Memory B cell (primary cell): Measurements from ENCODE around the gene CDH2.

ENCODE experiments used
- ATAC-seq: fragments of 150-1000 bp; cut with Tn5 transposase; 2 replicates; pipeline ENCODE4 v1.10.0; 2021; ENCODE audit warnings: low read depth, mild to moderate bottlenecking, moderate library complexity
- DNase-seq, 2 donors: peaks; one replicate each; pipeline ENCODE4 v3.0.0; 2022; ENCODE audit warnings: low spot score in 2 of 2
- H3K27ac Mint-ChIP-seq: one replicate; pipeline ENCODE4 v1.8.0; 2022; ENCODE audit warnings: mild to moderate bottlenecking, moderate library complexity, mixed read lengths
- H3K27me3 Mint-ChIP-seq: one replicate; pipeline ENCODE4 v1.8.0; 2022; ENCODE audit warnings: mixed read lengths
- H3K36me3 Mint-ChIP-seq: one replicate; pipeline ENCODE4 v1.8.0; 2022; ENCODE audit warnings: mild to moderate bottlenecking, mixed read lengths
- H3K4me1 Mint-ChIP-seq: one replicate; pipeline ENCODE4 v1.8.0; 2022; ENCODE audit warnings: mixed read lengths
- H3K4me3 Mint-ChIP-seq: one replicate; pipeline ENCODE4 v1.8.0; 2022; ENCODE audit warnings: mild to moderate bottlenecking, moderate library complexity, mixed read lengths
- H3K9me3 Mint-ChIP-seq: one replicate; pipeline ENCODE4 v1.8.0; 2022; ENCODE audit warnings: mixed read lengths

The CDH2 gene

DNA sequence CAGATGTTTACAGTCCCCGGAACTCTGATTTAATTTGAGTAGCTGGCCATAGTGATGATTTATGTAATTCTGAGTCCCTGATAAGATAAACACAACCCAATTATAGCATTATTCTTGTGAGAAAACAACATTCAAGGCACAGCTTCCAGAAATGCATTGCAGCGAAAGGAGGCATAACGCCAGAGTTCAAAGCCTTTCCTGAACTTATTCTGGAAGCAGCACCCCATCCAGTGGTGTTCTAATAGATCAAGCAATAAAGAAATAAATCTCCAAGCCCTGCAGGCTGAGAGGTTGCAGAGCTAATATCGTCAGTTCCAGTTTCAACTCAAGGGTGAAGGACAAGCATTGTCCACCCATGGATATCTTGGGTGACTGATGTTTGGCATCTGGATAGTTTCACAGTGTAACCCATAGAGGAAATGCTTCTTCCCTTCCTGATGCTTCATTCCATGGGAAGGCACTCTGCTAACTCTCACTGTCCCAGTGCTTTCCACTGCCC lies 18.8 kb downstream of the CDH2 start:
- peaks cover 2% of the 10 kb centered on the region for H3K9me3 Mint-ChIP-seq
- no peaks in the 10 kb centered on the region for H3K4me1 Mint-ChIP-seq
- ATAC-seq = no peak
- no peaks in the 10 kb centered on the region for H3K36me3 Mint-ChIP-seq
- H3K4me3 Mint-ChIP-seq = no peak overlapping the region
- H3K27me3 Mint-ChIP-seq = no peaks in the 10 kb centered on the region
- no peak overlapping the region for H3K27ac Mint-ChIP-seq
- DNase-seq = no peak

DNA sequence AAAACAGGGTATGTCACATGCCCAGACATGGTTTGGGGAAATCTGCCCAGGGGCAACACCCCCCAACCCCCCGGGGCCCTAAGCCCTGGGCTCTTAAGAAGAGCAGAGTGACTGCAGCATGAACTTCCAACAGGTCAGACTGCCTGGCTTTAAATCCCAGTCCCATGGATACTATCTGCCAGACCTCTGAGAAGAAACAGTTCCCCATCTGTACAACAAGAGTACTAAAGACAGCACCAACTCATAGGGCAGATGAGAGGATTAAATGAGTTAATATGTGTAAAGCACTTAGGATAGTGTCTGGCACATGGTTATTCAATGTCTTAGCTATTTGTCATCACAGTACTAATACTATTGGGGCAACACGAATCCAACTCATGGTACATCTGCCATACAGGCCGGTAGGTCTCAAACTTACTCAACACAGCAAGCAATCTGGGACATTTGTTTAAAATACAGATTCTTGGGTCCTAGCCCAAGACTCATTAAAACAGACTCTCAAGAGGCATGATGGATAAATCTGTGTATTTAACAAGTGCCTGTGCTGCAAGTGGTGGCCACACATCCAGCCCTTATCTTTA lies 23.4 kb downstream of the CDH2 start:
- Mint-ChIP-seq H3K4me3 (no peak overlapping the region), H3K27ac (no peak overlapping the region), H3K27me3 (no peaks in the 10 kb centered on the region), H3K9me3 (peaks cover 2% of the 10 kb centered on the region), H3K4me1 (no peaks in the 10 kb centered on the region), H3K36me3 (no peaks in the 10 kb centered on the region)
- DNase-seq (no peak), ATAC-seq (no peak)

GRCh38 chr18:28152754-28153153 lies 24.2 kb downstream of the CDH2 start:
- H3K27me3 Mint-ChIP-seq = no peaks in the 10 kb centered on the region
- ATAC-seq (no peak), DNase-seq (no peak)
- no peaks in the 10 kb centered on the region for H3K4me1 Mint-ChIP-seq
- H3K36me3 Mint-ChIP-seq = no peaks in the 10 kb centered on the region
- H3K9me3 Mint-ChIP-seq = peaks cover 4% of the 10 kb centered on the region
- H3K27ac Mint-ChIP-seq = no peak overlapping the region
- no peak overlapping the region for H3K4me3 Mint-ChIP-seq

DNA sequence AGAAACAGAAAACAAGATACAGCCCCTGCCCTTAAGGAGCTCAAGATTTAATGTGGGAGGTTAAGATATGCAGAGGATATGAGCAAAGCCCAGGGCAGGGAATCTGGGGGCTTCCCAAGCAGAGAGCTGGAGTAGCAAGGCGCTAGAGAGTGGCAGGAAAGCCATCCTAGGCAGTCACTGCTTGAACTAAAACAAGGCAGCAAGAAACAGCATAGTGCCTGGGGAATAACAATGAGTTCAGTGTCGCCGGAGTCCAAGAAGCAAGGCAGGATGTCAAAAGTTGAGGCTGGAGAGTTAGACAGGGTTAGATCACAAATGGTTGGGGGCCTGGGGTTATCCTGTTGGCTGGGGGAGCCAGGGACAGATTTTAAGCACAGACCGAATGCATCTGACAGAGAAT lies 24.6 kb downstream of the CDH2 start:
- Mint-ChIP-seq H3K9me3 (peaks cover 4% of the 10 kb centered on the region), H3K27ac (no peak overlapping the region), H3K27me3 (no peaks in the 10 kb centered on the region), H3K4me1 (no peaks in the 10 kb centered on the region), H3K36me3 (no peaks in the 10 kb centered on the region), H3K4me3 (no peak overlapping the region)
- no peak for DNase-seq
- no peak for ATAC-seq

DNA sequence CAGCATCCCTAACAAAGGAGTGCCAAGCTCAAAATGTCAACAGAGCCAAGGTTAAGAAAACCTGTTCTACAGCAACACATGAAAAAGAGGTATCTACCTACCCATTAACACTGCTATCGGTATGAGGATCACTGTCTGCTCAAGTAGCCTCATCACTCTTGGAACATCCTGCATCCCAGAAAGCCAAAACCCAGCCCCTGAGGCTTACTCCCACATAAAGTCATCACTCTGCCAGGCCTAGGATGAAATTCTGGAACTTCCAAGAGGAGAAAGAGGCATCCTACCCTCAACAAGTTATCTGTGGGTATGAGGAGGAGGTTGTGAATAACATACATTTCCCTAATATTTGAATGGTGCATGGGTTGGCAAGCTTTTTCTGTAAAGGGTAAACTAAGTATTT lies 25.5 kb downstream of the CDH2 start:
- H3K27me3 Mint-ChIP-seq = no peaks in the 10 kb centered on the region
- no peak overlapping the region for H3K4me3 Mint-ChIP-seq
- no peak for ATAC-seq
- no peaks in the 10 kb centered on the region for H3K36me3 Mint-ChIP-seq
- no peak overlapping the region for H3K27ac Mint-ChIP-seq
- H3K9me3 Mint-ChIP-seq = peaks cover 4% of the 10 kb centered on the region
- H3K4me1 Mint-ChIP-seq = no peaks in the 10 kb centered on the region
- DNase-seq = no peak

DNA sequence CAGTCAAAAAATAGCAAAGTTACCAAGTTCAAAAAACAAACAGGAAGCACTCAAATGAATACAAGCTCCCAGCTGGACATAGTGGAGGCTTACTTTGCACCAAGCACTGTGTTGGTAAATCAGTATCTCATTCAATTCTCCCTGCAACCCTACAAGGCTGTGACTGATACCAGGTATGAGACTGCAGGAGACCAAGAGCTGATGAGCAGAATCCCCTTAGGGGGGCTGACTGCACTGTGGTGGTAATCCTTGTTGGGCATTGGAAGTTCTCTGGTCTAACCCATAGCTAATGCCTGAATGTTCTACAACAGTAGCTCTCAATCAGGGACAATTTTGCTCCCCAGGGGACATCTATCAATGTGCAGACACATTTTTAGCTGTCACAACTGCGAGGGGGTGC lies 26.0 kb downstream of the CDH2 start:
- no peaks in the 10 kb centered on the region for H3K4me1 Mint-ChIP-seq
- no peaks in the 10 kb centered on the region for H3K27me3 Mint-ChIP-seq
- DNase-seq (no peak), ATAC-seq (no peak)
- H3K27ac Mint-ChIP-seq = no peak overlapping the region
- H3K9me3 Mint-ChIP-seq = peaks cover 4% of the 10 kb centered on the region
- H3K36me3 Mint-ChIP-seq = no peaks in the 10 kb centered on the region
- no peak overlapping the region for H3K4me3 Mint-ChIP-seq

- Mint-ChIP-seq H3K4me3 (no peak overlapping the region), H3K27ac (no peak overlapping the region), H3K4me1 (no peaks in the 10 kb centered on the region), H3K36me3 (no peaks in the 10 kb centered on the region), H3K9me3 (peaks cover 4% of the 10 kb centered on the region), H3K27me3 (no peaks in the 10 kb centered on the region)
- ATAC-seq (no peak), DNase-seq (no peak)
Measured at GRCh38 chr18:28149810-28150420, 27.0 kb downstream of the CDH2 start.

DNA sequence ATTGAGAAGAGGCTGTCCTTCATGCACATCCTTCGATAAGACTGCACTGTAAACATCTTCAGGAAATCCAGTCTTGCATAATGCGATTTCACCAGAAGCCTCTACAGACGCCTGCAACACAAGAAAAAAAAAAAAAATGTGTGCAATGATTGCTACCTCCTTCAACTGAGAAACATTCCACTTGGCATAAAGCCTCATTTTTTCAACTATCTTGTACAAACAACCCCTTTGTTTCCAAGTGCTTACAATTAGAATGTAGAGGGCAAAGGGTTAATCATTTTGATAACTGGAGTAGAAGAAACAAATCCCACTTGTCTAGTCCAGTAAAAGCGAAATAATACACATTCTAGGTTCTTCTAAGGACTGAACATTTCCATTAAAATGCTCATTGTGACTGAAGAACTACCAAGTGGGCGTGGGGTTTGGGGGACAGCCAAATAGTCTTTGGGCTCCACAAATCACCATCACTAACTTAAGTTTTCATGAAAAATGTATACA lies 29.2 kb downstream of the CDH2 start:
- Mint-ChIP-seq H3K36me3 (no peaks in the 10 kb centered on the region), H3K4me3 (no peak overlapping the region), H3K4me1 (no peaks in the 10 kb centered on the region), H3K27ac (no peak overlapping the region), H3K9me3 (peaks cover 2% of the 10 kb centered on the region), H3K27me3 (no peaks in the 10 kb centered on the region)
- DNase-seq (no peak), ATAC-seq (no peak)

DNA sequence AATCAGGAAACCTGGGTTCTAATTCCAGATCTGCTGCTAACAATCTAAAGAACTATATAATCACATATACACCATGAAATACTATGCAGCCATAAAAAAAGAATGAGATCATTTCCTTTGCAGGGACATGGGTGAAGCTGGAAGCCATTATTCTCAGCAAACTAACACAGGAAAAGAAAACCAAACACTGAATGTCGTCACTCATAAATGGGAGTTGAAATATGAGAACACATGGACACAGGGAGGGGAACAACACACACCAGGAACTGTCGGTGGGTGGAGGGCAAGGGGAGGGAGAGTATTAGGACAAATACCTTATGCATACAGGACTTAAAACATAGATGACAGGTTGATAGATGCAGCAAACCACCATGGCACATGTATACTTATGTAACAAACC lies 33.2 kb downstream of the CDH2 start:
- H3K9me3 Mint-ChIP-seq = peaks cover 13% of the 10 kb centered on the region
- no peaks in the 10 kb centered on the region for H3K27me3 Mint-ChIP-seq
- DNase-seq (no peak), ATAC-seq (no peak)
- H3K4me1 Mint-ChIP-seq = no peaks in the 10 kb centered on the region
- no peak overlapping the region for H3K27ac Mint-ChIP-seq
- no peaks in the 10 kb centered on the region for H3K36me3 Mint-ChIP-seq
- H3K4me3 Mint-ChIP-seq = no peak overlapping the region

DNA sequence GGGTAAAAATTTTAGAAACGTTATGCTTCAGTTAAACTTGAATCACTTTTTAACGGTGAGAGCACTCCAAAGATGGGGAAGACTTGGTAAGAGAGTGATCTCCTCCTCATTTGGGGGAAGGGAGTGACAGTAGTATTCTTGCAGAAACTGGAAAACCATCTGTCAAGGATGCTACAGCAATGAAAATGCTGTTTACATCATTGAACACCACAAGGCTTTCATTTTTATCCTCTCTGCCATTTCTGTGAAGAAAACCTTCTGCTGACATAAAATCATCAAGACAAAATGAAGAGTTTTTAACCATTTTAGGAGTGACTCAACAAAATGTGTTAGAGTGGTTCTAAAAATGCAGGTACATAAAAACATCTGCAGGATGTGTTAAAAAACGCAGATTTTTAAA lies 38.1 kb downstream of the CDH2 start:
- ATAC-seq = no peak
- no peaks in the 10 kb centered on the region for H3K4me1 Mint-ChIP-seq
- H3K36me3 Mint-ChIP-seq = no peaks in the 10 kb centered on the region
- no peak for DNase-seq
- H3K4me3 Mint-ChIP-seq = no peak overlapping the region
- H3K27me3 Mint-ChIP-seq = no peaks in the 10 kb centered on the region
- peaks cover 12% of the 10 kb centered on the region for H3K9me3 Mint-ChIP-seq
- no peak overlapping the region for H3K27ac Mint-ChIP-seq

GRCh38 chr18:28136071-28136470 lies 40.9 kb downstream of the CDH2 start:
- no peak for DNase-seq
- H3K4me1 Mint-ChIP-seq = no peaks in the 10 kb centered on the region
- no peaks in the 10 kb centered on the region for H3K36me3 Mint-ChIP-seq
- ATAC-seq = no peak
- no peak overlapping the region for H3K27ac Mint-ChIP-seq
- no peak overlapping the region for H3K4me3 Mint-ChIP-seq
- H3K9me3 Mint-ChIP-seq = peaks cover 7% of the 10 kb centered on the region
- no peaks in the 10 kb centered on the region for H3K27me3 Mint-ChIP-seq

GRCh38 chr18:28134774-28135173 lies 42.2 kb downstream of the CDH2 start:
- Mint-ChIP-seq H3K4me3 (no peak overlapping the region), H3K4me1 (no peaks in the 10 kb centered on the region), H3K36me3 (no peaks in the 10 kb centered on the region), H3K27ac (no peak overlapping the region), H3K9me3 (peaks cover 5% of the 10 kb centered on the region), H3K27me3 (no peaks in the 10 kb centered on the region)
- ATAC-seq (no peak), DNase-seq (no peak)

DNA sequence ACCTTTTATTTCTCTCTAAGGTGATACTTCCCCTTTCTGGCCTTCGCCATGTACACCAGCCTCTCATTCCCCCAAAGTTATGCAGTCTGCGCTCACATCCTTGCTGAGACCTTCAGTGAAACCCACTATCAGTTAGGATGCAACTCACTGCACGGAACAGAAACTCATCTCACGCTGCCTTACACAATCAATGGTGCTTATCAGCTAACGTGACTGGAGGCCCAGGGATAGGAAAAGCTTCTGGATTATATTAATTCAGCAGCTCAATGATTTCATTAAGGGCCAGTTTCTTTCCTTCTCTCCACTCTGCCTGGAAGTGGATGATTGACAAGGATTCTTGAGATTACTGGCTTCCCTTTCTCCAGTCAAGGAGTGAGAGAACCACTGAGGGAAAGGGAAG lies 44.8 kb downstream of the CDH2 start:
- Mint-ChIP-seq H3K9me3 (no peaks in the 10 kb centered on the region), H3K4me3 (no peak overlapping the region), H3K27me3 (no peaks in the 10 kb centered on the region), H3K36me3 (no peaks in the 10 kb centered on the region), H3K27ac (no peak overlapping the region), H3K4me1 (no peaks in the 10 kb centered on the region)
- DNase-seq (no peak), ATAC-seq (no peak)

DNA sequence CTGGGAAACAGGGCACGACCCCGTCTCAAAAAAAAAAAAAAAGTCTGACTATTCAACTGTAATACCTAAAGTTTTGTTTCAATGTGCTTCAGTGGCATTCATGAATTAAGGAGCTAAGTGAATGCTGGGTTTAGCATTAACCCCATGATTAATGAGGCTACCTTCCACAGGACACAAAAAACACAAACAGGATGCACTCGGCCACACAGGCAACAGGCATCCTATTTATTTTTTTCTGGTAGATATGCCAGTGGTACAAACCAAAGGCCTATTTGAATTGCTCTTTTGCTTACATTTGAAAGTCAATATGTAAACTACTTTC lies 48.3 kb downstream of the CDH2 start:
- H3K27ac Mint-ChIP-seq = no peak overlapping the region
- no peaks in the 10 kb centered on the region for H3K9me3 Mint-ChIP-seq
- H3K27me3 Mint-ChIP-seq = no peaks in the 10 kb centered on the region
- no peak for DNase-seq
- H3K4me1 Mint-ChIP-seq = no peaks in the 10 kb centered on the region
- no peak for ATAC-seq
- H3K36me3 Mint-ChIP-seq = no peaks in the 10 kb centered on the region
- H3K4me3 Mint-ChIP-seq = no peak overlapping the region
